SIG-M5 treated with dmso at 0.1 percent for 504 hours (cell line): ENCODE data around the gene OR2M4.
"Not testable (repeated sequence)": the region's sequence is repeated elsewhere in the genome, so short reads cannot be mapped to it uniquely, and the experiment has no call there.

ENCODE experiments used
- DNase-seq: peaks from one replicate; lab custom pipeline; 2025; ENCODE audit not compliant: unreplicated experiment; lab: John Stamatoyannopoulos, UW

Gene OR2M4

GRCh38 chr1:248231117-248231516 is at the start of gene OR2M4:
Gene OR2M4, plus strand, starts transcription at chr1:248231417. Its CDS starts 7,512 bp downstream, at chr1:248238929.
- DNase-seq, result no peak

- no peak for DNase-seq
Measured at GRCh38 chr1:248183996-248184395, 47.2 kb upstream of the OR2M4 start.

- no peak for DNase-seq
Measured at GRCh38 chr1:248187363-248187762, 43.9 kb upstream of the OR2M4 start.

GRCh38 chr1:248189026-248189425 is 42.2 kb upstream of the OR2M4 start:
- no peak for DNase-seq

- no peak for DNase-seq
Measured at GRCh38 chr1:248194117-248194516, 37.1 kb upstream of the OR2M4 start.

- no peak for DNase-seq
Measured at GRCh38 chr1:248196965-248197364, 34.3 kb upstream of the OR2M4 start, which contains the start of gene OR2M3. Gene OR2M3, plus strand, starts transcription at chr1:248197265. Its CDS starts 5,803 bp downstream, at chr1:248203068.

- no peak for DNase-seq
Measured at GRCh38 chr1:248215880-248216279, 15.3 kb upstream of the OR2M4 start.

- no peak for DNase-seq
Measured at GRCh38 chr1:248225537-248225936, 5.7 kb upstream of the OR2M4 start.

GRCh38 chr1:248229360-248229908 is 1.8 kb upstream of the OR2M4 start:
- no peak for DNase-seq

GRCh38 chr1:248239478-248239877 is 8.3 kb downstream of the OR2M4 start:
- DNase-seq, result no peak

GRCh38 chr1:248243204-248243603 is 12.0 kb downstream of the OR2M4 start:
- peak; percentile 63 for DNase-seq

GRCh38 chr1:248259309-248259708 is 28.1 kb downstream of the OR2M4 start:
- not testable (repeated sequence) for DNase-seq

GRCh38 chr1:248268178-248268577 is 37.0 kb downstream of the OR2M4 start:
- DNase-seq, result no peak

GRCh38 chr1:248273225-248273624 is 42.0 kb downstream of the OR2M4 start:
- not testable (repeated sequence) for DNase-seq

- DNase-seq, result no peak
Measured at GRCh38 chr1:248277876-248278275, 46.7 kb downstream of the OR2M4 start, which contains the start of gene OR2T33. Gene OR2T33, minus strand, starts transcription at chr1:248277976. Its CDS starts 4,162 bp downstream, at chr1:248273814.

GRCh38 chr1:248288391-248288790 is 57.2 kb downstream of the OR2M4 start:
- peak; percentile 39 for DNase-seq
